RWPE2 (cell line): Measurements from ENCODE around the gene GPR132.

Experiments used
- ATAC-seq: fragments of 200-7000 bp; cut with Tn5 transposase; 3 replicates; pipeline ENCODE4 v1.9.1; 2021; ENCODE audit warnings: low read depth
- DNase-seq: peaks from one replicate; pipeline ENCODE4 v3.0.0-alpha.2; 2020; ENCODE audit warnings: low spot score
- H3K27ac ChIP-seq: fragments of 450-650 bp; 2 replicates; pipeline ENCODE4 v1.5.1; 2017; ENCODE audit warnings: mild to moderate bottlenecking; ENCODE audit not compliant: poor library complexity, severe bottlenecking
- H3K27me3 ChIP-seq: fragments of 250-450 bp; sonication (Bioruptor Pico); 2 replicates; pipeline ENCODE4 v1.5.1; 2021; ENCODE audit warnings: mild to moderate bottlenecking, moderate library complexity; ENCODE audit not compliant: insufficient read depth, poor library complexity, severe bottlenecking
- H3K36me3 ChIP-seq: fragments of 250-450 bp; sonication (Bioruptor Pico); 2 replicates; pipeline ENCODE4 v1.5.1; 2020; ENCODE audit warnings: low read depth, mild to moderate bottlenecking, moderate library complexity
- H3K4me1 ChIP-seq: fragments of 250-450 bp; sonication (Bioruptor Pico); 2 replicates; pipeline ENCODE4 v1.5.1; 2021; ENCODE audit warnings: mild to moderate bottlenecking, moderate library complexity; ENCODE audit not compliant: insufficient read depth, poor library complexity, severe bottlenecking
- H3K4me3 ChIP-seq: fragments of 250-450 bp; sonication (Bioruptor Pico); 2 replicates; pipeline ENCODE4 v1.5.1; 2021; ENCODE audit warnings: mild to moderate bottlenecking, moderate library complexity; ENCODE audit not compliant: severe bottlenecking
- H3K9me3 ChIP-seq: fragments of 250-450 bp; sonication (Bioruptor Pico); 2 replicates; pipeline ENCODE4 v1.5.1; 2021; ENCODE audit warnings: mild to moderate bottlenecking, moderate library complexity; ENCODE audit not compliant: severe bottlenecking
- CTCF ChIP-seq: fragments of 450-650 bp; IDR thresholded peaks from one replicate; pipeline ENCODE4 v1.5.1; 2017; ENCODE audit warnings: mild to moderate bottlenecking, moderate library complexity; ENCODE audit not compliant: poor library complexity, severe bottlenecking

GPR132 gene

GRCh38 chr14:105072381-105072861 is 7.2 kb upstream of the GPR132 start:
- DNase-seq (no peak), ATAC-seq (no peak)
- Histone ChIP-seq H3K27me3 (no peaks in the 10 kb centered on the region), H3K9me3 (no peaks in the 10 kb centered on the region), H3K4me3 (no peak overlapping the region), H3K27ac (no peak overlapping the region), H3K36me3 (no peaks in the 10 kb centered on the region), H3K4me1 (peaks cover 2% of the 10 kb centered on the region)
- no peak for TF ChIP-seq CTCF

- no peak overlapping the region for H3K4me3 ChIP-seq
- H3K36me3 ChIP-seq: no peaks in the 10 kb centered on the region
- H3K27ac ChIP-seq: no peak overlapping the region
- H3K4me1 ChIP-seq: peaks cover 2% of the 10 kb centered on the region
- no peak for TF ChIP-seq CTCF
- ATAC-seq (no peak), DNase-seq (no peak)
- no peaks in the 10 kb centered on the region for H3K9me3 ChIP-seq
- H3K27me3 ChIP-seq: no peaks in the 10 kb centered on the region
These were observed 6.7 kb upstream of the GPR132 start for GRCh38 chr14:105071942-105072341.

- Histone ChIP-seq H3K36me3 (no peaks in the 10 kb centered on the region), H3K9me3 (no peaks in the 10 kb centered on the region), H3K27ac (no peak overlapping the region), H3K27me3 (no peaks in the 10 kb centered on the region), H3K4me3 (no peak overlapping the region), H3K4me1 (peaks cover 2% of the 10 kb centered on the region)
- TF ChIP-seq CTCF: no peak
- ATAC-seq (no peak), DNase-seq (no peak)
These were observed 6.1 kb upstream of the GPR132 start for GRCh38 chr14:105071326-105071725.

GRCh38 chr14:105070760-105071137 is 5.5 kb upstream of the GPR132 start:
- Histone ChIP-seq H3K36me3 (no peaks in the 10 kb centered on the region), H3K4me3 (no peak overlapping the region), H3K27me3 (no peaks in the 10 kb centered on the region), H3K9me3 (no peaks in the 10 kb centered on the region), H3K4me1 (peaks cover 2% of the 10 kb centered on the region), H3K27ac (no peak overlapping the region)
- DNase-seq: no peak
- ATAC-seq: no peak
- no peak for TF ChIP-seq CTCF

GRCh38 chr14:105069871-105070759 is 4.9 kb upstream of the GPR132 start:
- no peak overlapping the region for H3K27ac ChIP-seq
- DNase-seq: no peak

More at GRCh38 chr14:105069871-105070759, 4.9 kb upstream of the GPR132 start:
- Histone ChIP-seq H3K4me1 (no peaks in the 10 kb centered on the region), H3K27me3 (no peaks in the 10 kb centered on the region), H3K36me3 (no peaks in the 10 kb centered on the region), H3K9me3 (no peaks in the 10 kb centered on the region), H3K4me3 (no peak overlapping the region)
- TF ChIP-seq CTCF: no peak
- ATAC-seq: no peak
